Adipocyte (in vitro differentiated cells): Measurements from ENCODE around the gene CDH26.
"Not testable (repeated sequence)": the region's sequence is repeated elsewhere in the genome, so short reads cannot be mapped to it uniquely, and the experiment has no call there.

ENCODE experiments used
- DNase-seq: peaks from one replicate; pipeline ENCODE4 v3.0.0-alpha.2; 2015; ENCODE audit warnings: low read depth
- H3K27me3 ChIP-seq: replicated peaks from 2 replicates; pipeline ENCODE4 v1.7.0; 2013; ENCODE audit warnings: mild to moderate bottlenecking, low read length, moderate library complexity; ENCODE audit not compliant: control insufficient read depth, insufficient read depth
- H3K36me3 ChIP-seq: 2 replicates; pipeline ENCODE4 v1.7.0; 2013; ENCODE audit warnings: low read length, mild to moderate bottlenecking, moderate library complexity; ENCODE audit not compliant: control insufficient read depth, insufficient read depth, severe bottlenecking
- H3K4me1 ChIP-seq: 2 replicates; pipeline ENCODE4 v1.7.0; 2013; ENCODE audit warnings: mild to moderate bottlenecking, low read length, moderate library complexity; ENCODE audit not compliant: control insufficient read depth, insufficient read depth
- H3K4me3 ChIP-seq: 2 replicates; pipeline ENCODE4 v1.7.0; 2013; ENCODE audit warnings: mild to moderate bottlenecking, low read length, moderate library complexity
- H3K9ac ChIP-seq: 2 replicates; pipeline ENCODE4 v1.7.0; 2013; ENCODE audit warnings: mild to moderate bottlenecking, low read length, moderate library complexity
- H3K9me3 ChIP-seq: 2 replicates; pipeline ENCODE4 v1.7.0; 2013; ENCODE audit warnings: mild to moderate bottlenecking, low read length, moderate library complexity; ENCODE audit not compliant: control insufficient read depth

The CDH26 gene

GRCh38 chr20:60036746-60037499 is 78.7 kb downstream of the CDH26 start:
- H3K4me1 ChIP-seq = peaks cover 24% of the 10 kb centered on the region
- peaks cover 21% of the 10 kb centered on the region for H3K27me3 ChIP-seq
- no peak overlapping the region for H3K4me3 ChIP-seq
- no peak overlapping the region for H3K9ac ChIP-seq
- H3K36me3 ChIP-seq = no peaks in the 10 kb centered on the region
- no peak for DNase-seq
- no peaks in the 10 kb centered on the region for H3K9me3 ChIP-seq

- H3K4me1 ChIP-seq = peaks cover 23% of the 10 kb centered on the region
- H3K36me3 ChIP-seq = no peaks in the 10 kb centered on the region
- H3K27me3 ChIP-seq = peaks cover 21% of the 10 kb centered on the region
- no peak for DNase-seq
- H3K4me3 ChIP-seq = no peak overlapping the region
- H3K9me3 ChIP-seq = no peaks in the 10 kb centered on the region
- H3K9ac ChIP-seq = no peak overlapping the region
Observed at GRCh38 chr20:60038400-60039008, 80.3 kb downstream of the CDH26 start.

- no peaks in the 10 kb centered on the region for H3K36me3 ChIP-seq
- H3K4me3 ChIP-seq = no peak overlapping the region
- H3K9ac ChIP-seq = no peak overlapping the region
- DNase-seq = no peak
- H3K4me1 ChIP-seq = peaks cover 13% of the 10 kb centered on the region
- H3K27me3 ChIP-seq = peaks cover 21% of the 10 kb centered on the region
- H3K9me3 ChIP-seq = peaks cover 5% of the 10 kb centered on the region
Observed at GRCh38 chr20:60039526-60039925, 81.3 kb downstream of the CDH26 start.

GRCh38 chr20:60040471-60041162 is 82.4 kb downstream of the CDH26 start:
- Histone ChIP-seq H3K4me3 (no peak overlapping the region), H3K9ac (no peak overlapping the region), H3K36me3 (no peaks in the 10 kb centered on the region), H3K9me3 (peaks cover 5% of the 10 kb centered on the region), H3K4me1 (peaks cover 5% of the 10 kb centered on the region), H3K27me3 (peaks cover 20% of the 10 kb centered on the region)
- DNase-seq = no peak

GRCh38 chr20:60041436-60042165 is 83.4 kb downstream of the CDH26 start:
- not testable (repeated sequence) for H3K9ac ChIP-seq

GRCh38 chr20:60043435-60043834 is 85.2 kb downstream of the CDH26 start:
- DNase-seq = no peak
- no peaks in the 10 kb centered on the region for H3K36me3 ChIP-seq
- H3K9me3 ChIP-seq = peaks cover 5% of the 10 kb centered on the region
- H3K4me1 ChIP-seq = peaks cover 14% of the 10 kb centered on the region
- peaks cover 9% of the 10 kb centered on the region for H3K27me3 ChIP-seq
- H3K9ac ChIP-seq = no peak overlapping the region
- H3K4me3 ChIP-seq = no peak overlapping the region

More at GRCh38 chr20:60041436-60042165, 83.4 kb downstream of the CDH26 start:
- not testable (repeated sequence) for H3K36me3 ChIP-seq, H3K9me3 ChIP-seq, H3K4me3 ChIP-seq
- peaks cover 16% of the 10 kb centered on the region for H3K27me3 ChIP-seq
- peak; percentile 62 for DNase-seq
- peaks cover 14% of the 10 kb centered on the region for H3K4me1 ChIP-seq

GRCh38 chr20:60046011-60046413 is 87.8 kb downstream of the CDH26 start:
- H3K9me3 ChIP-seq = peaks cover 5% of the 10 kb centered on the region
- DNase-seq = peak; percentile 17
- H3K9ac ChIP-seq = no peak overlapping the region

GRCh38 chr20:60046436-60046835 is 88.2 kb downstream of the CDH26 start:
- H3K36me3 ChIP-seq = no peaks in the 10 kb centered on the region
- H3K9me3 ChIP-seq = peaks cover 5% of the 10 kb centered on the region
- peaks cover 14% of the 10 kb centered on the region for H3K4me1 ChIP-seq
- H3K4me3 ChIP-seq = no peak overlapping the region
- no peak overlapping the region for H3K9ac ChIP-seq
- H3K27me3 ChIP-seq = peaks cover 2% of the 10 kb centered on the region
- DNase-seq = no peak

More at GRCh38 chr20:60046011-60046413, 87.8 kb downstream of the CDH26 start:
- Histone ChIP-seq H3K4me3 (no peak overlapping the region), H3K27me3 (no peaks in the 10 kb centered on the region), H3K36me3 (no peaks in the 10 kb centered on the region), H3K4me1 (peaks cover 14% of the 10 kb centered on the region)

- Histone ChIP-seq H3K4me3 (no peak overlapping the region), H3K9ac (no peak overlapping the region), H3K36me3 (no peaks in the 10 kb centered on the region), H3K9me3 (peaks cover 5% of the 10 kb centered on the region), H3K27me3 (peaks cover 6% of the 10 kb centered on the region), H3K4me1 (peaks cover 14% of the 10 kb centered on the region)
- DNase-seq = no peak
Observed at GRCh38 chr20:60046860-60047259, 88.6 kb downstream of the CDH26 start.

GRCh38 chr20:60048634-60049521 is 90.7 kb downstream of the CDH26 start:
- no peak overlapping the region for H3K9ac ChIP-seq
- H3K36me3 ChIP-seq = no peaks in the 10 kb centered on the region
- H3K9me3 ChIP-seq = peaks cover 2% of the 10 kb centered on the region
- H3K4me3 ChIP-seq = no peak overlapping the region
- no peak for DNase-seq
- H3K27me3 ChIP-seq = peaks cover 26% of the 10 kb centered on the region
- H3K4me1 ChIP-seq = peaks cover 14% of the 10 kb centered on the region
